GM21786 (cell line): ENCODE data around the gene DNAH9.
"Not testable (repeated sequence)": the region's sequence is repeated elsewhere in the genome, so short reads cannot be mapped to it uniquely, and the experiment has no call there.

Experiments used
- ATAC-seq: cut with Tn5 transposase; IDR thresholded peaks from one replicate; pipeline ENCODE4 v1.9.1; 2021; ENCODE audit not compliant: unreplicated experiment

Gene DNAH9

DNA sequence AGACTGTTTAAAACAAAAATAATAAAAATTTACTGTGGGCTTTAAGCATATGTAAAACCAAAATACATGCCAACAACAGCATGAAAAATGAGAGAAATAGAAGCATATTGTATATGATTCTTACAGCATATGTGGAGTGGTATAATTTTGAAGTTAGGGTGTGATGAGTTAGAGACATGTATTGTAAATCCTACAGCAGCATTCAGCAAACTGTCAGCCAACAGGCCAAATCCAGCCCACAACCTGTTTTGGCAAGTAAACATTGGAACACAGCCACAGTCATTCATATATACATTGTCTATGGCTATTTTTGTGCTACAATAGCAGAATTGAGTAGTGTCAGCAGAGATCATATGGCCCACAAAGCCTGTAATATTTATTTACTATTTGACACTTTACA is 356.7 kb downstream of the DNAH9 start:
- ATAC-seq, result no peak

DNA sequence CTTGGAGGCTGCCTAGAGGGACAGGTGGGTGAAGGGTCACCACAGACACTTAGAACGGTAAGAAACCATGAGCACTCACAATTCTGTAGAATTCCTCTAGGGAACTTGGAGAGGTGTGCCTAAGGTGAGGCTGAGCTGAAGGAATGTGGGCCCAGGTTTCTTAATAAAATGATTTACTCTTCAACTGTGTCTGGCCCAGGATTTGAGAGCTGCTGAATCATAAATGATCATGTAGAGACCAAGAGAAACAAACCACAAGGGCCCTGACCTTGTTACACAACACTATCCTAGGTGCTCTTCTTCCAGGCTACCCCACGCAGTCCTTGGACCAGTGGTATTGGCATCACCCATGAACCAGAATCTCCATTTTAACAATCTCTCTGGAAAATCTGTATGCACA is 371.3 kb downstream of the DNAH9 start:
- ATAC-seq, result no peak

DNA sequence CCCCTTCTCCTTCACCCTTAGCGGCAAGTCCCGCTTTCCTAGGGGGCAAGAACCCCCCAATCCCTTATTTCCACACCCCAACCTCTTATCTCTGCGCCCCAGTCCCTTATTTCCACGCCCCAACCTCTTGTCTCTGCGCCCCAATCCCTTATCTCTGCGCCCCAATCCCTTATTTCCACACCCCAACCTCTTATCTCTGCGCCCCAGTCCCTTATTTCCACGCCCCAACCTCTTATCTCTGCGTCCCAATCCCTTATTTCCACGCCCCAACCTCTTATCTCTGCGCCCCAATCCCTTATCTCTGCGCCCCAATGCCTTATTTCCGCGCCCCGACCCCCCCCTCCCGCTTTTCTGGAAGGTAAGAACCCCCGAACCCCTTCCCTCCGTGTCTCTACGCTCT is 374.5 kb downstream of the DNAH9 start:
- ATAC-seq, result not testable (repeated sequence)

DNA sequence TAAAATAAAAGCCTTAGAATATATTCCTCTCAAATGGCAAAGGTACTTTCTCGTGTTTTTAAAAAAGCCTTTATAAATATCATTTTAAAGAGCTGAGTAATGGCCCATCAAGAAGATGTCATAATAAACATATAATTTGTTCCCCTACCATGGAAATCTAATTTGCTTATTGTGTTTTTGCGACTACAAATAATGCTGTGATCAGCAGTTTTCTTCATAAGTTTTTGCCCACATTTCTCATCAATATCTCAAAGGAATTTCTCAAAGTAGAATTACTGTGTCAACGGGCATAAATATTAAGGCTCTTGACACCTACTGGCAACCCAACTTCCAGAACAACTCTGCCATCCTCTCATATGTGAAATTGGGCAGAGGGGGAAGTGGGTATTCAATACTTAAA is 381.5 kb downstream of the DNAH9 start:
- ATAC-seq, result no peak

DNA sequence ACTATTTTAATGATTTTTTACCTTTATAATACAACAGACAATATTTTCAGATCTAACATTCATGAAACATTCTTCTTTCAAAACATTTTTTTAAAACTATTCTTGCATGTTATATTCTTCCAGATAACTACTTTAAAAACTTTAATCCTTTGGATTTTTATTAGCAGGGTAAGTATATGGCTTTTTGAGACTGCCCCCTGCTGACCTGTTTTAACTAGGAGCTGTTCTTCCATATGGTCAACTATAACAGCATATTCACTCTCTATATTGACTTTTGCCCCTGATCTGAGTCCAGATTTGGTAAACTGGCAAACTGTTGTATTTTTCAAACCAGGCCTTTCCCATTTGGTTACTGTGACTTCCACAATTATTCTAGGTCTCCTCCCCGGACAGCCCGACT is 382.5 kb downstream of the DNAH9 start:
- no peak for ATAC-seq

DNA sequence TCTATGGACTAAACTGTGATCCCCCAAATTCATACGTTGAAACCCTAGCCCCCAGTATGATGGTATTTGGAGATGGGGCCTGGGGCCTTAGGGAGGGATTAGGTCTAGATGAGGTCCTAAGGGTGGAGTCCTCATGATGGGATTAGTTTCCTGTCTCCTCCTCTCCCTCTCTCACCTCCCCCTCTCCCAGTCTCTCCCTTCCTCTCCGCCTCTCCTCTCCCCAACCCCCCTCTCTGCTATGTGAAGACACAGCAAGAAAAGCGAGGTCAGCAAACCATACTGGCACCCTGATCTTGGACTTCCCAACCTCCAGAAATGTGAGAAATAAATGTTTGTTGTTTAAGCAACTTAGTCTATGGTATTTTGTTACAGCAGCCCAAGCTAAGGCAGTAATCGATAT is 383.6 kb downstream of the DNAH9 start:
- no peak for ATAC-seq

DNA sequence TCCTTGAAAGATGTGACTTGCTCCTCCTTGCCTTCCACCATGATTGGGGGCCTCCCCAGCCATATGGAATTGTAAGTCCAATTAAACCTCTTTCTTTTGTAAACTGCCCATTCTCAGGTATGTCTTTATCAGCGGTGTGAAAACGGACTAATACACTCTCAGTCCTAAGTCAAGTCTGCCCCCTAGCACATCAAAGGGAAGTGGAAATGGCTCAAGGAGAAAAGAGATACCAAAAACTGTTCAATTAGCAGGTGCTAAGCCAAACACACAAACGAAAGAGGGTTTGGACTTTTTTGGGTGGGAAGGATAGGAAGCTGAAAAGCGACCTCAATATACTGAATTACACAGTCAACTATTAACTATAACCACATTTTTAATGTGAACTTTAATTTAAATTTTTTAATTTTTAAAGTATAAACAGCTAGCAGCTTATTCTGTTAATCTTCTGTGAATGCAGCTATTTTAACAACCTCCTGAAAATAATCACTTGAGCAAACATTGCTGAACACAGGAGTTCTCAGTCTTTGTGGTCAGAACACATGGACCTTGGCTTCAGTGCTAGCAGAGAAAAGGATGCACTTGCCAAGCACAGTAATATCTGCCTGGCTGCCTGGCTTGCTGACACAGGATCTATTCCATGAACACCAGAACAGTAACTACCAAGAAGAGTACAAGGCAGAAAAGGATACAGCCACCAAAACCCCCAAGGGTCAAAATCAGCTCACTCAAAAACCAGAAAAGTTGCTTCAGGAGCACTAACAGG is 388.1 kb downstream of the DNAH9 start:
- no peak for ATAC-seq

DNA sequence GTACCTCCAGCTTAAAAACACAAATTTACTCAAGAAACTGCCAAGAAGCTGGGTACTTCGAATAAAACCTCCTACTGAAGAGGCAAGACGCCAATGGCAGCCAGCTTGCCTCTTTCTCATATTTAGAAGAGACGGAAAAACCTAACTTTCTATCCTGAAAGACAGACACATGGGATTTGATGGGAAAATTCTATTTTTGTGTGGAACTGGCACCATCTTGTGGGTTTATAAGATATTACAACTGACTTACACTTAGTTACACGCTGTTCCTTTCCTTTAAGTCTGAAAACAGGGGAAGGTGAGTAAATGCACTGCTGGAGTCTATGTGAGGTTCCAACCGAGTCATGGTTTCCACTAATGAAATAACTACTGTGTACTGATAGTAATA is 388.7 kb downstream of the DNAH9 start:
- no peak for ATAC-seq

DNA sequence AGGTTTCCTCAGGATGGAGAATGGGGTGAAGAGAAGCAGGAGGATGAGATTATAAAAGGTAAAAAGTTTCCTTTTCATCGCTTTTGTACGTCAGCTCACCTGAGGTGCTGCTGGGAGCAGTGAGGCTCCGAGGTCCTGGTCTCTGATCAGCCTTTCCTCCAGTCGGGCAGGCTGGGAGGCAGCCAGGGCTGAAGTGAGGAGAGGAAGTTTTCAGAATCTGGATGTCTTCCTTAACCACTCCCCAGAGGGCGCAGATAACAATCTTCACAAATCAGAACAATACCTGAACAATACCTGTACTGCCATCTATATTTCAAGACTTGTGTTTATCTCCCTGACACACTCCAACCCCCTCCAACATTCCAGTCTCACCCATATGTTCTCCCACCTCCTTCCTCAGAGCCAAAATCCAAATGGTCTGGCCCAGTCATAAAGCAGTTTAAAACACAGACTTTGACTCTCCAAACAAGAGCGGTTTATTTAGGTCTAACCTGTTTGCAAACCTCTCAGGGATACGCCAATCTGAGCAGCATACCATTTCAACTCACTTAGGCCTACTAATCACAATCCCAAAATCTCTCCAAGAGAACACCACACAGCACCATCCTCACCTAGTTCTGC is 392.2 kb downstream of the DNAH9 start:
- no peak for ATAC-seq

DNA sequence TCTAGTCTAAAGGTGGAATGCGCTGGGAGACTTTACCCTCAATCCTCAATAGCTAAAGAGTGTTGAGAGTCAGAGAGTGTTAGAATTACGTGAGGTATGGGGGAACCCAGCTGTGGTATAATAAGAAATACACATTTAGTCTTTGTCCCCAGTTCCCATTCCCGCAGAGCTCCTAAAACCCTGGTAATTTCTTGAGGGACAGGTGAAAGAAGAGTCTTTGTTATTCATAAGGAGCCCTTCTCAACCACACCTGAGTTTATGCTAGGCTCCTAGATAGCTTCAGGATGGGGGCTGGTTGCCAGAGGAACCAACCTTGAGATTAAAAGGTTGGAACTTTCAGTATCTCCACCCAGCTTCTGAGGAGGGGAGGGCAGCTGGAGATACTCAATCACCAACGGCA is 393.2 kb downstream of the DNAH9 start:
- no peak for ATAC-seq

DNA sequence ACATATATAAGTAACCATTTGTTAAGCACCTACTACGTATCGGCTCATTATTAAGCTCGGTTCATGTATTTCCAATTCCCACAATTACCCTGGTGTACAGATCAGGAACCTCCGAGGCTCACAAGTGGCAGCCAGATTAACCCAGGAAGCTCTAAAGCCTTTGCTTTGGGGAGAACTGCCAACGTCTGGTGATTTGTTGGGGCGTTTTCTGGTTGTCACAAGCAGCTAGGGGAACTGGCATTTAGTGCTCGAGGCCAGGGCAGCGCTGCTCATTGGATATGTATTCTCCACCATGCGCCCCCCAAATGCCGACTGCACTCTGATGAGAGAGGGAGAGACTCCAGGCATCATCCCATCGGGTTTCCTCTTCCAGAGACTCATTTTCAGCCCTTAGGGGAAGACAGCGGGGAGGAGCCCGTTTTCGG is 398.5 kb downstream of the DNAH9 start:
- peak; percentile 32 for ATAC-seq

DNA sequence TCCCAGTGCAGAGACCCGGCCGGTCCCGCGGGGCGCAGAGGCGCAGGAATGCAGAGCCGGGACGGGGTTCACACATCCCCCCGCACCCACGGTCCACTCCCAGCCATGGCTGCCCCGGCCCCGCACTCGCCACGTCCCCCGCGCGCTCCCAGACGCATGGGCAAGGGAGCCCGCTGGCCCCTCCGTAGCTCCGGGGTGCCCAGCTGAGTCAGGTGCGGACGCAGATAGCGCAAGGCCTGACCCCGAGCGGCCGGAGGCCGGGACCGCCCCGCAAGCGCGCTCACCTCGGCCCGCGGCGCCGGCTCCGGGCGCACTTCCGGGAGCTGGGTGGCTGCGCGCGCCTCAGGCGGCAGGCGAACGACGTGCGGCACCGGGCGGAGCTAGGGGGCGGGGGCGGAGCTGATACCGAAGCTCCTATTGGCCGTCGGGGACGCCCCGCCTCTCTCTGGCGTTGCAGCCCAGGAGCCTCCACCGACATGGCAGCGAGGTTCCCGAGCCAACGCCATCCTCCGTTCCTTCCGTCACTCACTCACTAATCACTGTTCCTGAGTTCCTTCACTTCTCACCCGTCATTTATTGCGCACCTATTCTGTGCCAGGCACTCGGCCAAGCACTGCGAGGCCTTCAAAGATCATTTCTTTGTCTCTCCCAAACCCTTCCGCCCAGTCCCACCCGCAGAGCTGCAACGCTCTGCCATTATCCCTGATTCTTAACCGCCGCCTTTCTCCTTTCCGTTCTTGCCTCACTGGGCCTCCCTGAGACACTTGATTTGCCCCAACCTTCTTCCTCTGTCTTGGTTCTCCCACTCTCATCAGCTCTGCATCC is 399.1 kb downstream of the DNAH9 start, which contains the start of gene ZNF18:
TSS of gene ZNF18 (minus strand) at position 329 of the 825 bp plus-strand sequence. CDS start 4,646 bp downstream, outside the sequence.
- ATAC-seq, result peak; percentile 94

DNA sequence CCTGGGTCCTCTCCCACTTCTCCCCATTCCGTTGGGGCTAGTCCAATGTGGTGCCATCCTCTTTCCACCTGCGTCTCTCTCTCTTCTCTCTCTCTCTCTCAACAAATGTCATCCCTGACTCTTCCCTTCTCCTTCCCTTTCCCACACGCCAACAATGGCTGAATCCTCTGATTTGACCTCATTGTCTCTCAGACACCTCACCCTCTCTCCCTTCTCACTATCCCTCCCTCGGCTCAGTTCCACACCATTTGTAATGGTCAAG is 399.6 kb downstream of the DNAH9 start:
- no peak for ATAC-seq

DNA sequence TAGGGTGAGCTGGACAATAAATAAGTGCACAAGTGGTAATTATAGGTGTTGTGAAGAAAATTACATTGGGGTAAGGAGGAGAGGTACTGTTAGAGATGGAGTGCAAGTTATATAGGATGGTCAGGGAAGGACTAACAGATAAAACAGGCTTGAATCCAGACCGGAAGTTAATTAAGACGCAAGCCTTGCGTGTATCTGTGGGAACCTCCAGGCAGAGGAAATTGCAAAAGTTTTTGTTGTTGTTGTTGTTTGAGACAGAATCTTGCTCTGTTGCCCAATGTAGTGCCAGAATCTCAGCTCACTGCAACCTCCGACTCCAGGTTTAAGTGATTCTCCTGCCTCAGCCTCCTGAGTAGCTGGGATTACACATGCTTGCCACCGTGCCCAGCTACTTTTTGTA is 401.4 kb downstream of the DNAH9 start:
- no peak for ATAC-seq

DNA sequence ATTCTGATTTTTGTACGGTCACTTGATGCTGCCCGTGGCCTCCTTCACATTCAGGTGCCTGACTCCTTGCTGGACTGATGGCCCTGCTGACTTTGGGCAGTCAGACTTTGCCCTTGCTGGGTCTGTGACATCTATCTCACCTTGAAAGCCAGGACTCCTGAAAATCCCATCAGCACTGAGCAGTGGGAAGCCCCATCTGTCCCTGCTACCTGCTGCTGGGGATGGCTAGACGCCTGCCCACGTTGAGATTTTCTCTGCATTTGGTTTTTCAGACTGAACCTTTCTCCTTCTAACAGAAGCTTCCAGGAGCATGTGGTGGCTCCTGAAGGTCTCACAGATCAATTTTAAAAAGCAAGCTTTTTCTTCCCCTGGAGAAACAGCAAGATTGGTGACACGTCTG is 409.2 kb downstream of the DNAH9 start:
- no peak for ATAC-seq
